Keratinocyte (primary cell): ENCODE results near the gene CCER1. TPM values are rescaled to one million over a fixed set of nuclear protein-coding genes. Genes with fewer than 3 reads are reported as not detected.

ENCODE experiments used
- DNase-seq: peaks from one replicate; pipeline ENCODE4 v3.0.0-alpha.2; 2011; ENCODE audit warnings: low read depth, missing footprints, low spot score
- FAIRE-seq: peaks from 2 replicates; lab custom pipeline; 2011; peaks lifted over from hg19 to GRCh38; lab: Jason Lieb, UNC
- H2AFZ ChIP-seq: 2 replicates; pipeline ENCODE4 v1.6.0; 2012; ENCODE audit warnings: low read length, control low read depth, inconsistent platforms; ENCODE audit not compliant: control insufficient read depth
- H3K27ac ChIP-seq: 2 replicates; pipeline ENCODE4 v1.5.1; 2011; ENCODE audit warnings: low read length; ENCODE audit not compliant: control insufficient read depth, insufficient read depth
- H3K27me3 ChIP-seq: 3 replicates; pipeline ENCODE4 v1.6.0; 2011; ENCODE audit warnings: low read length; ENCODE audit not compliant: control insufficient read depth, insufficient read depth; ENCODE audit errors: extremely low read depth
- H3K36me3 ChIP-seq, 2 experiments: 2 replicates in 1 of 2; 3 replicates in 1 of 2; pipeline ENCODE4 v1.5.1; 2011; ENCODE audit warnings: low read length in 2 of 2, mild to moderate bottlenecking in 1 of 2; ENCODE audit not compliant: control insufficient read depth in 2 of 2, insufficient read depth in 2 of 2; ENCODE audit errors: extremely low read depth in 1 of 2
- H3K4me1 ChIP-seq: 3 replicates; pipeline ENCODE4 v1.5.1; 2011; ENCODE audit warnings: low read length; ENCODE audit not compliant: control insufficient read depth, insufficient read depth; ENCODE audit errors: extremely low read depth
- H3K4me2 ChIP-seq: 3 replicates; pipeline ENCODE4 v1.6.0; 2011; ENCODE audit warnings: low read depth, low read length; ENCODE audit not compliant: control insufficient read depth, insufficient read depth; ENCODE audit errors: extremely low read depth
- H3K4me3 ChIP-seq, 3 experiments: fragments of 200-600 bp in 1 of 3; sonication (generic) in 1 of 3; 2 replicates in 2 of 3; 3 replicates in 1 of 3; pipeline ENCODE4 v1.5.1; 2011 to 2016; ENCODE audit warnings: low read length in 3 of 3, mild to moderate bottlenecking in 3 of 3, control low read depth in 2 of 3, inconsistent platforms in 1 of 3, low read depth in 1 of 3, mixed read lengths in 1 of 3, mixed run types in 1 of 3, moderate library complexity in 1 of 3; ENCODE audit not compliant: control insufficient read depth in 2 of 3, insufficient read depth in 2 of 3; ENCODE audit errors: extremely low read depth in 1 of 3
- H3K79me2 ChIP-seq: 2 replicates; pipeline ENCODE4 v1.6.0; 2012; ENCODE audit warnings: low read length; ENCODE audit not compliant: control insufficient read depth, insufficient read depth
- H3K9ac ChIP-seq: 3 replicates; pipeline ENCODE4 v1.6.0; 2011; ENCODE audit warnings: low read length; ENCODE audit not compliant: control insufficient read depth, insufficient read depth; ENCODE audit errors: extremely low read depth
- H3K9me1 ChIP-seq: 3 replicates; pipeline ENCODE4 v1.6.0; 2011; ENCODE audit warnings: low read length; ENCODE audit not compliant: control insufficient read depth, insufficient read depth; ENCODE audit errors: extremely low read depth
- H3K9me3 ChIP-seq: 2 replicates; pipeline ENCODE4 v1.5.1; 2012; ENCODE audit warnings: low read depth, low read length; ENCODE audit not compliant: control insufficient read depth
- H4K20me1 ChIP-seq: 3 replicates; pipeline ENCODE4 v1.6.0; 2011; ENCODE audit warnings: low read length; ENCODE audit not compliant: control insufficient read depth, insufficient read depth; ENCODE audit errors: extremely low read depth
- EZH2 ChIP-seq: IDR thresholded peaks from one replicate; pipeline ENCODE4 v1.6.1; 2012; ENCODE audit warnings: inconsistent platforms, mild to moderate bottlenecking, low read length, moderate library complexity
- dilution Hi-C: fragments of 300-500 bp; cut with MboI; formaldehyde crosslinking; loops from one replicate; pipeline ENCODE4 v1.7.0; 2020; ENCODE audit warnings: low sequenced_read_pairs; ENCODE audit not compliant: extremely low pct_ligation_motif_present
- polyA plus RNA-seq, 5 experiments: library from polyadenylated mRNA; depleted of rRNA in 3 of 5; stranded (reverse) in 3 of 5; stranded (forward) in 1 of 5; unstranded in 1 of 5; fragments of >200 nt; gene quantifications; 1 replicate in 1 of 5; 2 replicates in 3 of 5; 3 replicates in 1 of 5; pipeline versions ENCODE4 v1.2.1 to v1.2.3, GENCODE V29; 2011 to 2012; ENCODE audit warnings: missing spikeins in 2 of 5, low read depth in 1 of 5, low replicate concordance in 1 of 5
- TF ChIP-seq, protein P1 (sequence below), 3 experiments: IDR thresholded peaks in 1 of 3; conservative IDR thresholded peaks in 1 of 3; optimal IDR thresholded peaks in 1 of 3; 2 replicates in 2 of 3; 3 replicates in 1 of 3; pipeline versions ENCODE3 to v1.5.1; 2011; ENCODE audit warnings: low read length in 3 of 3, mild to moderate bottlenecking in 3 of 3, moderate library complexity in 2 of 3, control low read depth in 1 of 3, inconsistent platforms in 1 of 3; ENCODE audit not compliant: insufficient read depth in 2 of 3; ENCODE audit errors: extremely low read depth in 1 of 3

CCER1 gene
- polyA plus RNA-seq, 1 donor (not counting 4 experiments of a cell fraction or from before 2014, with no cell fraction given): not detected

DNA sequence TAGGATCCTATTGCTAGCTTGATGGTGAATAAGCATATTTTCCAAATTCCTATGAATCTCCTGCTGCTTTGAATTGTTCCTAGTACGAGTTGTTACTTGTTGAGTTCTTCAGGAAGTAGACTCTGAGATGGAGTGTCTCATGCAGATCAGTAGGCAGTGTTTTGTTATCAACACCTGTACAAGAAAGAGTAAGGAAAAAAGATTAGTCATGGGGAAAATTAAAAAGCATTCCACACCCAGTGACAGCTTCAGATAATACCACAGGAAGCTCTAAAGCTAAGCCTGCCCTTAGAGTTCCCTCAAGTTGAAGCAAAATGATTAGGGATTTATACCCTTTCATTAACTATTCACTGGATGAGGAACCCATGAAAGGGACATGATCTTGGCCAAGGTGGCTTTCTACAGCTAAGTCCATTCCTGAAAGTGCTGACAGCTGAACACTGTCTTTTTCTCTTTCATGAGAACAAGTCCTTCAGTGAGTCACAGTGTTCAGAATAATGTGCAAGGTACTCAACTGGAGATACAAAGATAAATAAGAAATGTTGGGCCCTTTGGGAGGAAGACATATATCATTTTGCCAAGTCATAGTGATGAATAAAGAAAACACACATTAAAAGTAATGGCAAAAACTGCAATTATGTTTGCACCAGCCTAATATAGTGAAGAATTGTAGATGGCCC is 49.1 kb downstream of the CCER1 start:
- dilution Hi-C loops: no loop called here
- Histone ChIP-seq H4K20me1 (no peaks in the 10 kb centered on the region), H3K4me3 (peak overlapping the region in 2 of 3 experiments; percentile 9 to 16), H2AFZ (peak overlapping the region; percentile 57), H3K9ac (no peak overlapping the region), H3K4me2 (peak overlapping the region; percentile 71), H3K4me1 (peaks cover 24% of the 10 kb centered on the region), H3K27ac (peak overlapping the region; percentile 82), H3K27me3 (no peaks in the 10 kb centered on the region), H3K9me3 (no peaks in the 10 kb centered on the region), H3K9me1 (no peaks in the 10 kb centered on the region), H3K36me3 (no peaks in the 10 kb centered on the region), H3K79me2 (no peaks in the 10 kb centered on the region)
- DNase-seq (peak; percentile 66), FAIRE-seq (peak; percentile 97)
- TF ChIP-seq, protein P1, sequence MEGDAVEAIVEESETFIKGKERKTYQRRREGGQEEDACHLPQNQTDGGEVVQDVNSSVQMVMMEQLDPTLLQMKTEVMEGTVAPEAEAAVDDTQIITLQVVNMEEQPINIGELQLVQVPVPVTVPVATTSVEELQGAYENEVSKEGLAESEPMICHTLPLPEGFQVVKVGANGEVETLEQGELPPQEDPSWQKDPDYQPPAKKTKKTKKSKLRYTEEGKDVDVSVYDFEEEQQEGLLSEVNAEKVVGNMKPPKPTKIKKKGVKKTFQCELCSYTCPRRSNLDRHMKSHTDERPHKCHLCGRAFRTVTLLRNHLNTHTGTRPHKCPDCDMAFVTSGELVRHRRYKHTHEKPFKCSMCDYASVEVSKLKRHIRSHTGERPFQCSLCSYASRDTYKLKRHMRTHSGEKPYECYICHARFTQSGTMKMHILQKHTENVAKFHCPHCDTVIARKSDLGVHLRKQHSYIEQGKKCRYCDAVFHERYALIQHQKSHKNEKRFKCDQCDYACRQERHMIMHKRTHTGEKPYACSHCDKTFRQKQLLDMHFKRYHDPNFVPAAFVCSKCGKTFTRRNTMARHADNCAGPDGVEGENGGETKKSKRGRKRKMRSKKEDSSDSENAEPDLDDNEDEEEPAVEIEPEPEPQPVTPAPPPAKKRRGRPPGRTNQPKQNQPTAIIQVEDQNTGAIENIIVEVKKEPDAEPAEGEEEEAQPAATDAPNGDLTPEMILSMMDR (optimal IDR thresholded peaks at IDR 0.05 in 1 of 3, IDR thresholded peaks at IDR 0.05 in 1 of 3, conservative IDR thresholded peaks at IDR 0.05 in 1 of 3; ENCODE audit: extremely low read depth in 1 of 3, insufficient read depth in 2 of 3, low read length in 3 of 3): no peak
- TF ChIP-seq EZH2: no peak

DNA sequence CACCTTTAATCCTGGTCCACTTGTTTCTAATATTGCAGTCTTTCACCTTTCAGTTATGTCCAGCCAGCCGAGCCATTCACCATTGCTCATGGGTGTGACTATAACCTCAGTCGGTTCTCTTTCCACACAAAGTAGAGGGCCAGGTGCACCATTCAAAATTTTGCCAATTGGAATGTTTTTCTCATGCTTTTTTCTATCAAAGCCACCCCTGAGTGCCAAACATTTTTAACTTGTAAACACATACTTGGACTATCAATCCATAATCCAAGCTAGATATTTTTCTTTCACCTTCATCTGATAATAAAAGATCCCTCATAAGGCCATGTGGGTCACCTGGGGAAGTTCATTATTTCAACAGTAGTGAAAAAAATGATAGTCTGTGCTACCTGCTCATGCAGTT is 52.4 kb downstream of the CCER1 start:
- no peak for TF ChIP-seq EZH2
- TF ChIP-seq, protein P1 (optimal IDR thresholded peaks at IDR 0.05 in 1 of 3, IDR thresholded peaks at IDR 0.05 in 1 of 3, conservative IDR thresholded peaks at IDR 0.05 in 1 of 3; ENCODE audit: extremely low read depth in 1 of 3, insufficient read depth in 2 of 3, low read length in 3 of 3): no peak
- Histone ChIP-seq H3K27me3 (no peaks in the 10 kb centered on the region), H3K4me2 (no peak overlapping the region), H3K4me3 (no peak overlapping the region), H3K36me3 (no peaks in the 10 kb centered on the region), H3K79me2 (no peaks in the 10 kb centered on the region), H3K9me1 (no peaks in the 10 kb centered on the region), H4K20me1 (no peaks in the 10 kb centered on the region), H2AFZ (no peak overlapping the region), H3K4me1 (peaks cover 28% of the 10 kb centered on the region), H3K9ac (no peak overlapping the region), H3K27ac (no peak overlapping the region), H3K9me3 (no peaks in the 10 kb centered on the region)
- dilution Hi-C loops: no loop called here
- FAIRE-seq: no peak
- DNase-seq: no peak

Other genes with a start within 250 kb of the CCER1 start
- gene EPYC, start 49.8 kb upstream of the CCER1 start, polyA plus RNA-seq: not detected in 3 replicates
- gene KERA, start 102.8 kb upstream of the CCER1 start, polyA plus RNA-seq: not detected in 3 replicates
- gene LUM, start 156.3 kb upstream of the CCER1 start, polyA plus RNA-seq: 0.05 to 0.40 TPM (median 0.37 TPM) in 3 replicates
- 1.1 to 24.8 TPM (median 2.5 TPM) in 3 replicates for gene DCN, start 227.6 kb upstream of the CCER1 start, polyA plus RNA-seq